Neural cell (in vitro differentiated cells): ENCODE measurements around the gene TUSC7. TPM values are rescaled to one million over a fixed set of nuclear protein-coding genes. Genes with fewer than 3 reads are reported as not detected.

Experiments
- H2AFZ ChIP-seq: fragments of 200-600, 300-800 bp; sonication (generic), shearing (Covaris generic); 2 replicates; pipeline ENCODE4 v1.6.0; 2014; ENCODE audit warnings: low read depth, mild to moderate bottlenecking, antibody characterized with exemption, low read length, moderate library complexity
- H3F3A ChIP-seq: fragments of 200-600 bp; shearing (Covaris generic); 2 replicates; pipeline ENCODE4 v1.6.1; 2016; ENCODE audit warnings: mild to moderate bottlenecking, moderate library complexity, mixed read lengths, antibody characterized with exemption, low read length; ENCODE audit not compliant: insufficient read depth, poor library complexity, severe bottlenecking
- H3K27ac ChIP-seq: fragments of 200-600, 300-800 bp; sonication (generic), shearing (Covaris generic); 2 replicates; pipeline ENCODE4 v1.5.1; 2014; ENCODE audit warnings: mild to moderate bottlenecking, low read length, moderate library complexity
- H3K27me3 ChIP-seq: fragments of 300-800, 200-600 bp; sonication (generic), shearing (Covaris generic); 2 replicates; pipeline ENCODE4 v1.6.0; 2014; ENCODE audit warnings: mild to moderate bottlenecking, low read depth, low read length, moderate library complexity; ENCODE audit not compliant: insufficient read depth
- H3K36me3 ChIP-seq: fragments of 300-800, 200-600 bp; sonication (generic), shearing (Covaris generic); 2 replicates; pipeline ENCODE4 v1.5.1; 2014; ENCODE audit warnings: mild to moderate bottlenecking, antibody characterized with exemption, low read length, moderate library complexity; ENCODE audit not compliant: insufficient read depth
- H3K4me2 ChIP-seq: fragments of 300-800, 200-600 bp; sonication (generic), shearing (Covaris generic); 2 replicates; pipeline ENCODE4 v1.6.0; 2014; ENCODE audit warnings: mild to moderate bottlenecking, low read length
- H3K4me3 ChIP-seq: fragments of 300-800, 200-600 bp; sonication (generic), shearing (Covaris generic); 2 replicates; pipeline ENCODE4 v1.5.1; 2014; ENCODE audit warnings: mild to moderate bottlenecking, low read length, moderate library complexity
- H3K79me2 ChIP-seq: fragments of 200-600 bp; shearing (Covaris generic); replicated peaks from 2 replicates; pipeline ENCODE4 v1.6.0; 2014; ENCODE audit warnings: mild to moderate bottlenecking, low read length, moderate library complexity; ENCODE audit not compliant: insufficient read depth
- H3K9ac ChIP-seq: fragments of 300-800, 200-600 bp; sonication (generic), shearing (Covaris generic); 2 replicates; pipeline ENCODE4 v1.6.1; 2016; ENCODE audit warnings: mild to moderate bottlenecking, low read length, mixed read lengths
- H3K9me2 ChIP-seq: fragments of 200-600 bp; shearing (Covaris generic); 2 replicates; pipeline ENCODE4 v1.6.1; 2016; ENCODE audit warnings: mild to moderate bottlenecking, low read length, mixed read lengths; ENCODE audit not compliant: insufficient read depth
- H3K9me3 ChIP-seq: fragments of 200-600, 300-800 bp; sonication (generic), shearing (Covaris generic); 2 replicates; pipeline ENCODE4 v1.6.1; 2016; ENCODE audit warnings: mild to moderate bottlenecking, mixed run types, low read length, moderate library complexity, mixed read lengths
- H4K20me1 ChIP-seq: fragments of 200-600 bp; shearing (Covaris generic); 2 replicates; pipeline ENCODE4 v1.6.1; 2016; ENCODE audit warnings: mild to moderate bottlenecking, mixed run types; ENCODE audit not compliant: insufficient read depth
- CTCF ChIP-seq: fragments of 450-650 bp; IDR thresholded peaks from 2 replicates; pipeline ENCODE4 v1.5.1; 2014; ENCODE audit warnings: antibody characterized with exemption, mild to moderate bottlenecking, moderate library complexity; ENCODE audit not compliant: poor library complexity, severe bottlenecking
- EP300 ChIP-seq: fragments of 450-650 bp; conservative IDR thresholded peaks from 2 replicates; pipeline ENCODE4 v1.6.1; 2014; ENCODE audit warnings: antibody characterized with exemption, mild to moderate bottlenecking, moderate library complexity; ENCODE audit not compliant: poor library complexity, severe bottlenecking
- EZH2 ChIP-seq: fragments of 200-600, 300-800 bp; shearing (Covaris generic), sonication (generic); IDR thresholded peaks from 2 replicates; pipeline ENCODE4 v1.6.1; 2014; ENCODE audit warnings: antibody characterized with exemption, low read length, borderline replicate concordance, mild to moderate bottlenecking; ENCODE audit not compliant: insufficient read depth, poor library complexity, severe bottlenecking
- MXI1 ChIP-seq: fragments of 450-650 bp; conservative IDR thresholded peaks from 2 replicates; pipeline ENCODE4 v1.6.1; 2014; ENCODE audit warnings: antibody characterized with exemption, mild to moderate bottlenecking; ENCODE audit not compliant: poor library complexity, severe bottlenecking
- POLR2AphosphoS5 ChIP-seq: IDR thresholded peaks from 2 replicates; pipeline ENCODE4 v1.6.1; 2012
- RAD21 ChIP-seq: fragments of 450-650 bp; conservative IDR thresholded peaks from 2 replicates; pipeline ENCODE4 v1.6.1; 2014; ENCODE audit warnings: antibody characterized with exemption, mild to moderate bottlenecking, moderate library complexity
- REST ChIP-seq: IDR thresholded peaks from 2 replicates; pipeline ENCODE4 v1.6.1; 2012; ENCODE audit warnings: borderline replicate concordance
- SMC3 ChIP-seq: fragments of 450-650 bp; conservative IDR thresholded peaks from 2 replicates; pipeline ENCODE4 v1.6.1; 2014; ENCODE audit warnings: antibody characterized with exemption, mild to moderate bottlenecking, moderate library complexity; ENCODE audit not compliant: poor library complexity
- TAF1 ChIP-seq: IDR thresholded peaks from 2 replicates; pipeline ENCODE4 v1.6.1; 2012; ENCODE audit warnings: low read depth
- polyA plus RNA-seq: library from polyadenylated mRNA; depleted of rRNA; stranded (reverse); fragments of >200 nt; gene quantifications from 2 replicates; pipeline ENCODE4 v1.2.3, GENCODE V29; 2014

The TUSC7 gene
- polyA plus RNA-seq, 1 donor from 2014 or later, result not detected

GRCh38 chr3:116728454-116728853, 18.9 kb downstream of the TUSC7 start:
- no peaks in the 10 kb centered on the region for H3K27me3 ChIP-seq
- H3K79me2 ChIP-seq, result no peaks in the 10 kb centered on the region
- H3K9me3 ChIP-seq, result no peaks in the 10 kb centered on the region
- H3K27ac ChIP-seq, result no peak overlapping the region
- H3K4me3 ChIP-seq, result no peak overlapping the region
- no peaks in the 10 kb centered on the region for H4K20me1 ChIP-seq
- H3K36me3 ChIP-seq, result no peaks in the 10 kb centered on the region
- no peak overlapping the region for H3K9ac ChIP-seq
- no peak overlapping the region for H3K4me2 ChIP-seq
- no peaks in the 10 kb centered on the region for H3K9me2 ChIP-seq
- no peak overlapping the region for H2AFZ ChIP-seq
- TF ChIP-seq POLR2AphosphoS5 (no peak), RAD21 (no peak), CTCF (no peak), EP300 (no peak), MXI1 (no peak), TAF1 (no peak), EZH2 (no peak), REST (no peak), SMC3 (no peak)
- no peaks in the 10 kb centered on the region for H3F3A ChIP-seq

GRCh38 chr3:116734243-116734642, 24.7 kb downstream of the TUSC7 start:
- no peak overlapping the region for H3K4me3 ChIP-seq
- H3K79me2 ChIP-seq, result no peaks in the 10 kb centered on the region
- no peak overlapping the region for H3K4me2 ChIP-seq
- H3F3A ChIP-seq, result no peaks in the 10 kb centered on the region
- no peaks in the 10 kb centered on the region for H3K9me2 ChIP-seq
- no peaks in the 10 kb centered on the region for H3K9me3 ChIP-seq
- TF ChIP-seq EZH2, result no peak
- TF ChIP-seq RAD21, result no peak
- H3K27me3 ChIP-seq, result no peaks in the 10 kb centered on the region
- no peak overlapping the region for H3K27ac ChIP-seq
- no peak overlapping the region for H2AFZ ChIP-seq
- H3K9ac ChIP-seq, result no peak overlapping the region
- H3K36me3 ChIP-seq, result no peaks in the 10 kb centered on the region
- no peaks in the 10 kb centered on the region for H4K20me1 ChIP-seq

GRCh38 chr3:116739678-116740077, 30.1 kb downstream of the TUSC7 start:
- no peak overlapping the region for H3K4me3 ChIP-seq
- no peak overlapping the region for H3K27ac ChIP-seq
- H3K4me2 ChIP-seq, result no peak overlapping the region
- H3F3A ChIP-seq, result no peaks in the 10 kb centered on the region
- no peaks in the 10 kb centered on the region for H3K79me2 ChIP-seq
- no peaks in the 10 kb centered on the region for H3K9me3 ChIP-seq
- no peaks in the 10 kb centered on the region for H3K9me2 ChIP-seq
- no peaks in the 10 kb centered on the region for H3K27me3 ChIP-seq
- TF ChIP-seq CTCF, result no peak
- TF ChIP-seq EP300, result no peak
- no peak for TF ChIP-seq RAD21
- no peak overlapping the region for H2AFZ ChIP-seq
- H3K36me3 ChIP-seq, result no peaks in the 10 kb centered on the region
- no peak overlapping the region for H3K9ac ChIP-seq
- no peaks in the 10 kb centered on the region for H4K20me1 ChIP-seq
